Panc1 (cell line): Measurements from ENCODE around the gene IFIT1B.

Experiments used
- TCF7L2 ChIP-seq: IDR thresholded peaks from 2 replicates; pipeline ENCODE4 v1.6.1; 2011; ENCODE audit warnings: mild to moderate bottlenecking, low read depth, low read length, inconsistent platforms
- TF ChIP-seq, protein P1 (sequence below): fragments of 450-650 bp; IDR thresholded peaks from 2 replicates; pipeline ENCODE4 v1.5.1; 2017; ENCODE audit warnings: mild to moderate bottlenecking

DNA sequence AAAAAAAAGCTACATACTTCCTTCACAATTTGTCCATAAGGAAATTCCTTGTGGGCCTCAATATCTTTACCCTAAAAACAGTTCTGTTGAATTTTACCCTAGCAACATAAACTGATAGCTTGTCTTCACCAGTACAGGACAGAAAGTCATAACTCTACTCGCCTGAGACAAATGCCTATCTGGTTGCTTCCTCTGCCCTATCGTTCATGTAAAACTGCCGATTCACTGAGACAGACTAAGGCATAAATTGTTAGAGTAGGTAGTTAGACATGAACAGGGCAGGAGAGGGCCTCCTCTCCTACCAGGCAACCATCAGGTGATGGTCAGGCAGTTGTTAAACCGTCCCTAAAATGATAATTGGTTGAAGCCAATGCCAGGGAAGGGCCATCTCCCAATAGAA is 25.1 kb upstream of the IFIT1B start:
- TF ChIP-seq, protein P1, sequence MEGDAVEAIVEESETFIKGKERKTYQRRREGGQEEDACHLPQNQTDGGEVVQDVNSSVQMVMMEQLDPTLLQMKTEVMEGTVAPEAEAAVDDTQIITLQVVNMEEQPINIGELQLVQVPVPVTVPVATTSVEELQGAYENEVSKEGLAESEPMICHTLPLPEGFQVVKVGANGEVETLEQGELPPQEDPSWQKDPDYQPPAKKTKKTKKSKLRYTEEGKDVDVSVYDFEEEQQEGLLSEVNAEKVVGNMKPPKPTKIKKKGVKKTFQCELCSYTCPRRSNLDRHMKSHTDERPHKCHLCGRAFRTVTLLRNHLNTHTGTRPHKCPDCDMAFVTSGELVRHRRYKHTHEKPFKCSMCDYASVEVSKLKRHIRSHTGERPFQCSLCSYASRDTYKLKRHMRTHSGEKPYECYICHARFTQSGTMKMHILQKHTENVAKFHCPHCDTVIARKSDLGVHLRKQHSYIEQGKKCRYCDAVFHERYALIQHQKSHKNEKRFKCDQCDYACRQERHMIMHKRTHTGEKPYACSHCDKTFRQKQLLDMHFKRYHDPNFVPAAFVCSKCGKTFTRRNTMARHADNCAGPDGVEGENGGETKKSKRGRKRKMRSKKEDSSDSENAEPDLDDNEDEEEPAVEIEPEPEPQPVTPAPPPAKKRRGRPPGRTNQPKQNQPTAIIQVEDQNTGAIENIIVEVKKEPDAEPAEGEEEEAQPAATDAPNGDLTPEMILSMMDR: no peak
- TF ChIP-seq TCF7L2: no peak
